ENCODE data around the gene CRBN. TPM values are rescaled to one million over a fixed set of nuclear protein-coding genes. Genes with fewer than 3 reads are reported as not detected.

The CRBN gene
- total RNA-seq, 1 donor from 2014 or later = 37.0 TPM

DNA sequence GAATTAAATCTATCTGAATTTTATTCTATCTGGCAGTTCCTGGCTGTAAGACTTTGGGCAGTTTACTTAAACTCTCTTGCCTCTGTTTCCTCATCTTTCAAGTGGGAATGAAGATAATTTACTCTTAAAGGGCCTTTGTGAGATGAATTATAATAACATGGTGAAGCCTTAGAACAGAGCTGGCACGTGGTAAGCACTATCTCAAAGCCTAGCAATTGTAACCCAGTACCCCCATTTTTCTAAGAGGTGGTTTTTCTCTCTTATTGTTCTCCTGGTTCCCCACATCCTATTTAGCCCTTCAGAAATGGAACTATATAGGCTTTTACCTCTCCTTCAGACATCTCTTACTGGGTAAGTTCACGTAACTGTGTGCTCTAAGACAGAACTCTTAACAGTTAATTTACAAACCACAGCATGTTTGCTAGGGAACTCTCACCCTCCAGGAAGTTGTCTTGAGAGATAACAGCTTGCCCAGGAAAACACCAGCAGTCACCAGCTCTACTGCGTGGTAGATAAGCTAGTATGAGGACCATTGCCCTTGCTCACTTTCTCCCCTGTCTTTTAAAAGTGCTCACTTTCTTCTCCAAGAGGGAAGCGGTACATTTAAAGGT, 12.3 kb upstream of the CRBN start:
- peak; percentile 69 for DNase-seq

DNA sequence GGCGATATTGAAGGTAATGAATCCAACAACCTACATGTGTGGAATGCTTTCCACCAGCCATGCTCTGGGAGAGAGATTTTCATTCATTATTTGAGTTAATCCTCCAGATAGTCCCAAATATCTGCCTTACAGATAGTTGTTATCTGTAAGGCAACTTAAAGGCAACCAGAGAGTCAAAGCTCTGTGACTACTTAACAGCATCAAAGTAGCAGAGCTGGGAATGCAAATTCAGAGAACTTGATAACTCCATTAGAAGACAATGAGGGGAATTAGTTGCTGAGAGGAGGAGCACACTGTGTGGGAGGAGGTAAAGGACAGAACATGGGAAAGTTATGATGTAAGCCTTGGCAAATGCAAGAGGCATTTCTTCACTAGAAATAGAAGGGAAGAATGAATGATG, 10.5 kb upstream of the CRBN start:
- Mint-ChIP-seq H3K27ac (no peak overlapping the region), H3K27me3 (peaks cover 8% of the 10 kb centered on the region), H3K4me1 (peaks cover 21% of the 10 kb centered on the region), H3K36me3 (ENCODE audit: low read depth) (no peaks in the 10 kb centered on the region), H3K9me3 (no peaks in the 10 kb centered on the region), H3K4me3 (no peak overlapping the region)
- intact Hi-C loops (cut with micrococcal nuclease) = no loop called here
- no peak for DNase-seq

More for the DNA sequence above, 12.3 kb upstream of the CRBN start:
- Mint-ChIP-seq H3K9me3 (no peaks in the 10 kb centered on the region), H3K36me3 (ENCODE audit: low read depth) (no peaks in the 10 kb centered on the region), H3K4me1 (peaks cover 21% of the 10 kb centered on the region), H3K27ac (peak overlapping the region; percentile 49), H3K27me3 (peaks cover 9% of the 10 kb centered on the region), H3K4me3 (peak overlapping the region; percentile 52)
- intact Hi-C loops (cut with micrococcal nuclease) = no loop called here

DNA sequence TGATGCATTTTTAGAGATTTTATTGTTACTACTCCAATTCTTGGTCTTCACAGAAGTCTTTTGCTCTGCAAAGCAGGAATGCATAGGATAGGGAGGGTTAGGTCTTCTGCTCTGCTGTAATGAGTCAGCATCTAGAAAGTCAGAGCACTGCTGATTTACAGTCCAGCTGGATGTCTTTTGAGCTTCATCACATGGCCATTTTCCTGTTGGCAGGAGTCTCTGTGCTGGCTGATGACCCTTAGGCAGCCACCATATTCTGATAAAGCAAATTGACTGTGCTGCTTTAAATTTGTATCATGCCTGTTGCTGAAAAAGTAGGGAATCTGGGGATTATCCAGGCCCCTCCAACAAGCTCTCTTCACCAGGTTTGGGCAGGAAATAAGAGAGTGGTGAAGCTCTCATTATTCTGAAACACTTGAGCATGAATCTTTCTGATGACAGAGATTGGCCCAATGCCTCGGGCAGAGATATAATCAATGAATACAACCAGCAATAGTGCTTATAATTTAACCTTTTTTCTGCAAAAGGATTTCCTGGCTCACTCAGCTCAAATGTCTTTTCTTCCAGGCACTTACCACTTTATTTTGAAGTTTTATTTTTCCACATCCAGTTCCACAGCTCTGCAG, 9.7 kb upstream of the CRBN start:
- intact Hi-C loops (cut with micrococcal nuclease) = no loop called here
- no peak overlapping the region for H3K27ac Mint-ChIP-seq
- H3K4me1 Mint-ChIP-seq = peaks cover 21% of the 10 kb centered on the region
- H3K36me3 Mint-ChIP-seq (ENCODE audit: low read depth) = no peaks in the 10 kb centered on the region
- DNase-seq = no peak
- no peaks in the 10 kb centered on the region for H3K9me3 Mint-ChIP-seq
- H3K4me3 Mint-ChIP-seq = no peak overlapping the region
- H3K27me3 Mint-ChIP-seq = peaks cover 10% of the 10 kb centered on the region

DNA sequence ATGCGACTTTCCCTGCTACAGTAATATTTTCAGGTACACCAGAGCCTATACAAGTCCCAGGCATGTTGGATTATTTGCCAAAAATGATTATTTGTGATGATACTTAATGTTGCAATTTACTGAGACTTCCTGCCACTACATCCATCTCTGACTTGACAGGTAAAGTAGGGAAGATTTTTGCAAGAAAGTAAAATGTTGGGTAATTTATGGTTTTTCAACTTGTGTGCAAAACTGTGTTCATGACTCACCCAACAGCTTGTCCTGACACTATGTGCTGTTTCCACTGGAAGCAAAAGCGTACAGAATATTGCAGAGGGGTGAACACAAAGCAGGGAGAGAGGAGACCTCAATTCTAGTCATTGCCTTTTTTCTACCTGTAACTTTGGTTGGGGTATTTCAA, 5.4 kb upstream of the CRBN start:
- Mint-ChIP-seq H3K4me1 (peaks cover 4% of the 10 kb centered on the region), H3K36me3 (ENCODE audit: low read depth) (no peaks in the 10 kb centered on the region), H3K27ac (no peak overlapping the region), H3K4me3 (no peak overlapping the region), H3K27me3 (peaks cover 15% of the 10 kb centered on the region), H3K9me3 (no peaks in the 10 kb centered on the region)
- intact Hi-C loops (cut with micrococcal nuclease) = no loop called here
- DNase-seq = no peak

DNA sequence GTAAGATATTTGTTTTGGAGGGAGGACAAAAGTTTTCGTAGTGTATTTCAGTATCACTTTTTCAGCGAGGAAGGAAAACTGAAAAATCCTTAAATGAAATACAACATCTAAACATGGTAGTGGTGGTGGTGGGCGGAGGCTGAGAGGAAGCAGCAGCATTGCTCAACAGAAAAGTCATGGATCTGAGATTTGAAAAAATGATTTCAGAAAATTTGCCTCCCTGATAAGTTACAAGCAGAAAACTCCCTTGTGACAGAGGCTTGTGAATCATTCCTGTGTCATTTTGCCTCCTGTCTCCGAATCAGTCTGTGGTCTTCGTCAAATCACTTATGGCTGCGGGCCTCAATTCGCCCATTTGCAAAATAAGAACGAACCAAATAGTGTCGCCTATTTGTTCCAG, 965 bp upstream of the CRBN start:
- Mint-ChIP-seq H3K27me3 (peaks cover 11% of the 10 kb centered on the region), H3K4me3 (no peak overlapping the region), H3K36me3 (ENCODE audit: low read depth) (peaks cover 16% of the 10 kb centered on the region), H3K4me1 (peaks cover 31% of the 10 kb centered on the region), H3K27ac (no peak overlapping the region), H3K9me3 (no peaks in the 10 kb centered on the region)
- intact Hi-C loops (cut with micrococcal nuclease) = no loop called here
- no peak for DNase-seq

DNA sequence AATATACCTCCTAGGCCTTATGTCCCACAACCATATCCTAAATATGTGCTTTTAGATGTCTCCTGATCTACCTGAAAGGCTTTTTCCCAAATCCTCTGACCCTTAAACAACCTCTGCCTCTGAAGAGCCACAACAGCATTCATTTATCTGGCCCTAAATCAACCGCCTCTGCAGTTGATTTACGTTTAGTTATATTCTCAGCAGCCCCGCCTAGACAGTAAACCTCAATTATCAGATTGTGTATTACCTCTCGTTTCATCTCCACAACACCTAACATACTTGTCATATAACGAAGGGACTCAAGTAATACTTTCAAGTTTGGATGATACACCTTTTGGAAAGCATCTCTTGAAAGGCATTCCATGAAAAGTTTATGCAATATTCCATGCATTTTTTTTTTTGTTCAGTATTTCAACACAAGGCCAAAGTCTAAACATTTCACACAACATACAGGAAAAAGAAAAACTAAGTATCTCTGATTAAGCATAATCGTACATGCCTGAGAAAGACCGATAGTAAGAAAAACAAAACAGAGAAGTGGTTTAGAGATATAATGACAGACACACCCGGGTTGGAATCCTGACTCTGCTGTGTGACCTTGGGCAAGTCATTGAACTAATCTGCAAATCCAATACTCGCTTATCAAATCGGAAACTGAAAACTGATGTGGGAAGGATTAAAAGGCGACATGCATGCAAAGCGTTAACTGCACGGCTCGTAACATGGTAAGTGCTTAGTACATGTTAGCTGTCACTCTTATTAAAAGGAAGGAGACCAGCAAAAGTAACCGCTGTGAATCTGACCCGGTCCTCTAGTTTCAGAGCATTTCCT, 778 bp downstream of the CRBN start:
- intact Hi-C loops (cut with micrococcal nuclease) = loop anchor here (1.0 to 5.0 kb wide), 4 partner anchors 7 to 1315 kb away; partner anchors contain the start of genes ITPR1, SETMAR and TRNT1
- Mint-ChIP-seq H3K36me3 (ENCODE audit: low read depth) (peaks cover 27% of the 10 kb centered on the region), H3K4me3 (peak overlapping the region; percentile 97), H3K27ac (peak overlapping the region; percentile 89), H3K4me1 (peaks cover 42% of the 10 kb centered on the region), H3K27me3 (peaks cover 6% of the 10 kb centered on the region), H3K9me3 (no peaks in the 10 kb centered on the region)
- DNase-seq = no peak

DNA sequence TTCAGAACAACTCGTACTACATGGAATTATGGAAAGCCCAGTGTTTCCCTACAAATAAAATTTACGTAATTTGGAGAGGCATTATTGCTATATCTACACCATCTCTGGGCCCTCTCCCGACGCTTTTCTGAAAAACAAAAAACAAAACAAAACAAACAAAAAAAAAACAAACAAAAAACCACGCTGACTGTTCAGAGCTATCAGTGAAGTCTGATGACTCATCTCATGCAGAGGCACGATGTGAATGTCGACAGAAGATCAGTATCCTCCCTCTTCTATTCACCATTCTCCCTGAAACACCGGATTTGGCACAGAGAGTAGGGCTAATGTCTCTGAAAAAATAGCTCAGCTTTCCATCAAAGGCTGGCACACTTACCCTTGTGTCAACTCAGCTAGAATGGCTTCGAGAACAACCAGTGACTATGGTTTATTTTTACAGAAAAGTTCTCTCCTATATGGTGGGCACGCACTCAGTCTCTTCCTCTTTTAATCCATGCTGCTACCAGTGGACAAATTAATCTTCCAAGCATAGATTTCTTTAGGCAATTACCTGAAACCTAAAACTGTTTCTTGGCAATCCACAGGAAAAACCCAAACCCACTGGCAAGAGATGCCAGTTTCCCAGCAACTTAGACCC, 1.5 kb downstream of the CRBN start:
- Mint-ChIP-seq H3K36me3 (ENCODE audit: low read depth) (peaks cover 34% of the 10 kb centered on the region), H3K27me3 (peaks cover 4% of the 10 kb centered on the region), H3K9me3 (no peaks in the 10 kb centered on the region), H3K4me3 (peak overlapping the region; percentile 97), H3K27ac (peak overlapping the region; percentile 89), H3K4me1 (peaks cover 49% of the 10 kb centered on the region)
- DNase-seq = no peak
- intact Hi-C loops (cut with micrococcal nuclease) = loop anchor here (5.0 kb wide), 1 partner anchor 1124 kb away; the partner anchor contains the start of gene SETMAR

DNA sequence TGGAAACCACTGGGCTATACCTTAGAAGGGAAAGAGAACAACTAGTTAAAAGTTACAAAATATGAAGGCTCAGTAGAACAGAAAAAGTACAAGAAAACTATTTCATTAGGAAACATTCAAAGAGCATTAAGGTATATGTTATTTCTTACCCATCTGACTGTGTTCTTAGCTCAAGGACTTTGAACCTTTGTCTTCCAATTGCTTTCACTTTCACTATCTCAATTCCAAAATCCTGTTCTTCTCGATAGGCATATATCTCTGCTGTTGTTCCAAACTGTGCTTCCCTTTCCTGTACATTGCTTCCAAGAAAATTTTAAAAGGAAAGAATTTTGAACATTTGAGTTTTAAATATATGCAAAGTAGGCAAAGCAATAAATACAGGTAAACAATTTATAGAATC, 6.9 kb downstream of the CRBN start:
- intact Hi-C loops (cut with micrococcal nuclease) = no loop called here
- no peak for DNase-seq
- peak overlapping the region; percentile 83 for H3K27ac Mint-ChIP-seq
- peaks cover 47% of the 10 kb centered on the region for H3K4me1 Mint-ChIP-seq
- H3K9me3 Mint-ChIP-seq = no peaks in the 10 kb centered on the region
- H3K4me3 Mint-ChIP-seq = peak overlapping the region; percentile 81
- peaks cover 47% of the 10 kb centered on the region for H3K36me3 Mint-ChIP-seq (ENCODE audit: low read depth)
- no peaks in the 10 kb centered on the region for H3K27me3 Mint-ChIP-seq

DNA sequence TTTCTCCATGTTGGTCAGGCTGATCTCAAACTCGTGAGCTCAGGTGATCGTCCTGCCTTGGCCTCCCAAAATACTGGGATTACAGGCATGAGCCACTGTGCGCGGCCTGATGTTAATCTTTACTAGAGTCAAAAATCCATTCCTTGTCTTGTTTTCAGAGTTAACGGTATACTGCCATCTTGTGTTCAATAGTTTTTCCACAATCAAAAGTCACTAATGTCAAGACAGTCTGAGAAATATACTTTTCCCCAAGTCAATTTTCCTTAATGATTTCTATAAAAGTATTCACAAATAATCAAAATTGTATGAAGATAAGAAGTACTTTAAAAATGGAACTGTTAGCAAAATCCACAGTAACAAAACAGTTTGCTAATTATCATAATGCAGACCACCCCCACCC, 8.5 kb downstream of the CRBN start:
- Mint-ChIP-seq H3K36me3 (ENCODE audit: low read depth) (peaks cover 54% of the 10 kb centered on the region), H3K4me1 (peaks cover 39% of the 10 kb centered on the region), H3K27ac (peak overlapping the region; percentile 9), H3K4me3 (no peak overlapping the region), H3K27me3 (no peaks in the 10 kb centered on the region), H3K9me3 (no peaks in the 10 kb centered on the region)
- intact Hi-C loops (cut with micrococcal nuclease) = loop anchor here (1.0 kb wide), 1 partner anchor 8 kb away; the partner anchor contains the start of gene CRBN
- peak; percentile 67 for DNase-seq

DNA sequence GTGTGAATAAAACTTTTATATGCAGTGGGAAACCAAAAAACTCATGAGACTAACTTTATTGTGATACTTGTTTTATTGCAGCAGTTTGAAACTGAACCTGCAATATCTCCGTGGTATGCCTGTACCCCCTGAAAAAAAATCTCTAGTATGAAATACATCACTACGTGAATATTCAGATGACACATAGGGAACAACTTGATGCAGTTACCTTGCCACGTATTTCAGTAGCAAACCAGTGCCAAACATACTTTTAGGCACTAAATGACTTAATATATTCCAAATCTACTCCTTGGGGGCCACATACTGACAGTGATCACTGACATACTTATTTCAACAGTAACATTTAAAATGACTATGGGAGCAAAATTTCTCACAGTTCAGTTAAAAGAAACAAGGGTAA, 13.8 kb downstream of the CRBN start:
- Mint-ChIP-seq H3K9me3 (no peaks in the 10 kb centered on the region), H3K4me3 (no peak overlapping the region), H3K27me3 (no peaks in the 10 kb centered on the region), H3K27ac (no peak overlapping the region), H3K4me1 (peaks cover 5% of the 10 kb centered on the region), H3K36me3 (ENCODE audit: low read depth) (peaks cover 45% of the 10 kb centered on the region)
- no peak for DNase-seq
- intact Hi-C loops (cut with micrococcal nuclease) = no loop called here

DNA sequence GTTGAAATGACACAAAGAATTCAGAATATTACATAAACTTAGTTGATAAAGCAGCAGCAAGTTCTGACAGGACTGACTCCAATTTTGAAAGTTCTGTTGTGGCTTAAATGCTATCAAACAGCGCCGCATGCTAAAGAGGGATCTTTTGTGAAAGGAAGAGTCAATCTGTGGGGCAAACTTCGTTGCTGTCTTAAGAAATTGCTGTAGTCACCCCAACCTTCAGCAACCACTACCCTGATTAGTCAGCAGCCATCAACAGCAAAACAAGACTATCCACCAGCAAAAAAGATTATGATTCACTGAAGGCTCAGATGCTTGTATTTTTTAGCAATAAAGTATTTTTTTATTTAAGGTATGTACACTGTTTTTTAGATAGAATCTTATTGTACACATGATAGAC, 14.2 kb downstream of the CRBN start:
- no peaks in the 10 kb centered on the region for H3K27me3 Mint-ChIP-seq
- no peak for DNase-seq
- peak overlapping the region; percentile 29 for H3K27ac Mint-ChIP-seq
- intact Hi-C loops (cut with micrococcal nuclease) = no loop called here
- H3K4me3 Mint-ChIP-seq = no peak overlapping the region
- no peaks in the 10 kb centered on the region for H3K9me3 Mint-ChIP-seq
- H3K36me3 Mint-ChIP-seq (ENCODE audit: low read depth) = peaks cover 47% of the 10 kb centered on the region
- H3K4me1 Mint-ChIP-seq = peaks cover 5% of the 10 kb centered on the region

DNA sequence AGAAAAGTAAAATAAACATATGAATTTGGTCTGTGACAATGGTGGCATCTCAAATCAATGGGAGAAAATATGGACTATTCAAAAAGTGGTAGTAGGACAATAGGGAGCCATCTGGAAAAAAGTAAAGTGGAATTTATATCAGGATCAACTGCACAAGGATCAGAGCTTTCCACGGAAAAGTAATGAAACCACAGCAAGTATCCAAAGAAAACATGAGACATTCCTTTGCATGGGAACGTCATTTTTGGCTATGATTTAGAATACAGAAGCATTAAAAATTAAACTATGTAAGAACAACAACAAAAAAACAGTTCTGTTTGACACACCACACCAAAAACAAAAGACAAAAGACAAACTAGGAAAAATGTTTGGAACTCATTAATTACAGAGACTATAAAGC, 18.7 kb downstream of the CRBN start:
- Mint-ChIP-seq H3K36me3 (ENCODE audit: low read depth) (peaks cover 54% of the 10 kb centered on the region), H3K4me3 (no peak overlapping the region), H3K27ac (no peak overlapping the region), H3K4me1 (peaks cover under 1% of the 10 kb centered on the region), H3K27me3 (no peaks in the 10 kb centered on the region), H3K9me3 (no peaks in the 10 kb centered on the region)
- intact Hi-C loops (cut with micrococcal nuclease) = no loop called here
- no peak for DNase-seq

DNA sequence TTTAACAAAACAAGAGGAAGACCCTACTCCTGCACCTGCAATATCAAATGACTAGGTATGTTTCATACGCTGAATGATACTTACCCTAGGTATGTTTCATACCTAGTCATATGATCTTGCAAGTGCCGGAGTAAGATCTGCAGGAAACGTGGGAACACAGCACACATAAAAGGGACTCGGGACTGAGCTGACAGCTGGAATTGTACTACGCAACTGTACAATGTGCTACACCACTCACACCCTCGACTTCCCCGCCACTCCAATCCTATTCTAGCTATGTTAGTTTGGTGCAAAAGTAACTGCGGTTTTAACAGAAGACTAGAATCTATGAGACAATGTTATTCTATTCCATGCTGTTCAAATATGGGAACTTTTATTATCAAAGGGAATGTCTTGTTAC, 22.0 kb downstream of the CRBN start:
- H3K4me1 Mint-ChIP-seq = peaks cover 4% of the 10 kb centered on the region
- H3K4me3 Mint-ChIP-seq = no peak overlapping the region
- no peak for DNase-seq
- no peaks in the 10 kb centered on the region for H3K9me3 Mint-ChIP-seq
- intact Hi-C loops (cut with micrococcal nuclease) = no loop called here
- H3K27ac Mint-ChIP-seq = no peak overlapping the region
- no peaks in the 10 kb centered on the region for H3K27me3 Mint-ChIP-seq
- H3K36me3 Mint-ChIP-seq (ENCODE audit: low read depth) = peaks cover 58% of the 10 kb centered on the region

All from activated CD4-positive, alpha-beta T cell treated with anti-CD3 and anti-CD28 coated beads, Interleukin-2, amount 10 ng/mL, durations not matched to agents 24 days and 14 days (primary cell).